Gastrocnemius medialis (tissue), 4 donors: ENCODE data around the gene MRPL20. TPM values are rescaled to one million over a fixed set of nuclear protein-coding genes. Genes with fewer than 3 reads are reported as not detected.
A peak's percentile ranks its signal among the peaks of the same experiment; 100 is the strongest.

Experiments
- ATAC-seq, 2 donors: fragments of 150-250 bp; one replicate each; pipeline ENCODE4 v1.9.1; 2016
- DNase-seq, 2 donors: peaks; one replicate each; pipeline ENCODE4 v3.0.0-alpha.2; 2019
- H3K27ac ChIP-seq, 4 donors: fragments of 200-600 bp; sonication (generic); 1 replicate in 1 of 4; 2 replicates in 3 of 4; pipeline ENCODE4 v1.5.1; 2016 to 2018; ENCODE audit warnings: mild to moderate bottlenecking in 2 of 4, moderate library complexity in 1 of 4
- H3K27me3 ChIP-seq, 3 donors: fragments of 200-600 bp; sonication (generic) in 2 of 3; 1 replicate in 1 of 3; 2 replicates in 2 of 3; pipeline versions ENCODE4 v1.5.1 to v1.6.0; 2016 to 2019; ENCODE audit warnings: mild to moderate bottlenecking in 1 of 3, moderate library complexity in 1 of 3
- H3K36me3 ChIP-seq, 2 donors: fragments of 200-600 bp; sonication (generic) in 1 of 2; one replicate each; pipeline ENCODE4 v1.5.1; 2017 to 2018
- H3K4me1 ChIP-seq, 2 donors: fragments of 200-600 bp; sonication (generic) in 1 of 2; one replicate each; pipeline ENCODE4 v1.5.1; 2016 to 2017; ENCODE audit warnings: mild to moderate bottlenecking in 2 of 2
- H3K4me3 ChIP-seq, 4 donors: fragments of 200-600 bp; sonication (generic) in 3 of 4; 1 replicate in 1 of 4; 2 replicates in 3 of 4; pipeline ENCODE4 v1.5.1; 2016 to 2019; ENCODE audit warnings: mild to moderate bottlenecking in 2 of 4
- H3K9me3 ChIP-seq, 3 donors: fragments of 200-600 bp; sonication (generic) in 2 of 3; 1 replicate in 1 of 3; 2 replicates in 2 of 3; pipeline ENCODE4 v1.5.1; 2016 to 2019
- POLR2A ChIP-seq, 2 donors: fragments of 450-650 bp; IDR thresholded peaks; one replicate each; pipeline ENCODE4 v1.6.1; 2017; ENCODE audit warnings: antibody characterized with exemption in 2 of 2, mild to moderate bottlenecking in 2 of 2, moderate library complexity in 2 of 2
- in situ Hi-C, 4 donors: fragments of 200-750 bp; cut with MboI; loops; one replicate each; pipeline versions ENCODE4 v1.15.0 to v1.8.0; 2017; ENCODE audit warnings: low sequenced_read_pairs in 4 of 4
- intact Hi-C: fragments of 100-400 bp; cut with DNase I; formaldehyde crosslinking; loops from one replicate; pipeline ENCODE4 v1.15.1; 2023; ENCODE audit warnings: low total_unique reads
- total RNA-seq, 4 donors: library from RNA; depleted of rRNA; stranded (reverse); fragments of >200 nt; gene quantifications; one replicate each; pipeline versions ENCODE4 v1.1.0 to v1.2.3, GENCODE V29; 2016
- TF ChIP-seq, protein P1 (sequence below), 5 experiments: fragments of 450-650 bp in 3 of 5; fragments of 200-600 bp in 2 of 5; sonication (generic) in 2 of 5; IDR thresholded peaks in 4 of 5; conservative IDR thresholded peaks in 1 of 5; 1 replicate in 4 of 5; 2 replicates in 1 of 5; pipeline ENCODE4 v1.5.1; 2016 to 2019; ENCODE audit warnings: antibody characterized with exemption in 5 of 5, mild to moderate bottlenecking in 3 of 5, moderate library complexity in 3 of 5

The MRPL20 gene
- total RNA-seq, 4 donors from 2014 or later: 167 to 260 (median 203) TPM

DNA sequence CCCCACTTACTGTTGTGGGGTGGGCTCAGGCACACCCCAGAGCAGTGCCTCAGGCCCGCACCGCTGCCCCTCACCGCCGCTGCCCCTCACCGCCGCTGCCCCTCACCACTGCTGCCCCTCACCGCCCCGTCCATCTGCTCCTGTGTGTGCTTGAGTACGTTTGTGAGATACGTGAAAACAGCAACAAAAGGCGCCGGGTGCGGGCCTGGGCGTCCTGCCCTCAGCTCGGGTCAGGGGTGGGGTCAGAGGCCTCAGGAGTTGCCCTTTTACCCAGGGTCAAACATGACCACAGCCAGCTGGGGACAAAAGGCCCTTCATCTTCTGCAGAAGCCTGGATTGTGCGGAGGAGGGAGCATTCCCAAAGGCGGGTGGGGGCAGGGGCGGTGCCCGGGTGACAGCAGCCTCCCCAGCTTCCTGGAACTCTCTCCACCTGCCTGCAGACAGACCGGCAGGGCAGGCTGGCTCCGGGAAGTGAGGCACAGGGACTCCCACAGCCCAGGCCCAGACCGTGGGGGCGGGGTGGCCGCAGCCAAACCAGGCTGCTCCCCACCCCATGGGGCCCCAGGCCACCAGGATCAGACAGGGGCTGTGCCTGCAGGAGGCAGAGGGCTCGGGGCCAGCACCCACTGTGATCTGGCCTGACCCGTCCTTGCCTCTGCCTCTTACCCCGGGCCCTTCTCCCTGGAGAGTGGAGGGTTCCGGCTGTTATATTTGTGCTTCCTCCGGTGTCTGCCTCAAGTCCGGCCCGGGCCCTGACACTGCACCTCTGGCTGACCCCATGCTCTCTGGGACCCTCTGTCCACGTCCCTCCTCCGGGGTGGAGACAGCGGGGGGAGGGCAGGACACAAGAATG, 26.1 kb upstream of the MRPL20 start:
- intact Hi-C loops (no loop called here), in situ Hi-C loops (no loop called here)
- Histone ChIP-seq H3K9me3 (no peaks in the 10 kb centered on the region), H3K27me3 (peaks cover 4 to 25% (median 12%) of the 10 kb centered on the region in 3 donors), H3K4me1 (peaks cover 32 to 64% of the 10 kb centered on the region in 2 donors), H3K4me3 (peak overlapping the region in 3 of 4 donors; percentile 11 to 28 (median 21)), H3K27ac (peak overlapping the region; percentile 76 to 81 (median 78)), H3K36me3 (no peaks in the 10 kb centered on the region)
- DNase-seq (no peak), ATAC-seq (no peak)
- TF ChIP-seq, protein P1, sequence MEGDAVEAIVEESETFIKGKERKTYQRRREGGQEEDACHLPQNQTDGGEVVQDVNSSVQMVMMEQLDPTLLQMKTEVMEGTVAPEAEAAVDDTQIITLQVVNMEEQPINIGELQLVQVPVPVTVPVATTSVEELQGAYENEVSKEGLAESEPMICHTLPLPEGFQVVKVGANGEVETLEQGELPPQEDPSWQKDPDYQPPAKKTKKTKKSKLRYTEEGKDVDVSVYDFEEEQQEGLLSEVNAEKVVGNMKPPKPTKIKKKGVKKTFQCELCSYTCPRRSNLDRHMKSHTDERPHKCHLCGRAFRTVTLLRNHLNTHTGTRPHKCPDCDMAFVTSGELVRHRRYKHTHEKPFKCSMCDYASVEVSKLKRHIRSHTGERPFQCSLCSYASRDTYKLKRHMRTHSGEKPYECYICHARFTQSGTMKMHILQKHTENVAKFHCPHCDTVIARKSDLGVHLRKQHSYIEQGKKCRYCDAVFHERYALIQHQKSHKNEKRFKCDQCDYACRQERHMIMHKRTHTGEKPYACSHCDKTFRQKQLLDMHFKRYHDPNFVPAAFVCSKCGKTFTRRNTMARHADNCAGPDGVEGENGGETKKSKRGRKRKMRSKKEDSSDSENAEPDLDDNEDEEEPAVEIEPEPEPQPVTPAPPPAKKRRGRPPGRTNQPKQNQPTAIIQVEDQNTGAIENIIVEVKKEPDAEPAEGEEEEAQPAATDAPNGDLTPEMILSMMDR (IDR thresholded peaks at IDR 0.05 in 4 of 5, conservative IDR thresholded peaks at IDR 0.05 in 1 of 5): no peak
- no peak for TF ChIP-seq POLR2A (IDR thresholded peaks at IDR 0.05)

DNA sequence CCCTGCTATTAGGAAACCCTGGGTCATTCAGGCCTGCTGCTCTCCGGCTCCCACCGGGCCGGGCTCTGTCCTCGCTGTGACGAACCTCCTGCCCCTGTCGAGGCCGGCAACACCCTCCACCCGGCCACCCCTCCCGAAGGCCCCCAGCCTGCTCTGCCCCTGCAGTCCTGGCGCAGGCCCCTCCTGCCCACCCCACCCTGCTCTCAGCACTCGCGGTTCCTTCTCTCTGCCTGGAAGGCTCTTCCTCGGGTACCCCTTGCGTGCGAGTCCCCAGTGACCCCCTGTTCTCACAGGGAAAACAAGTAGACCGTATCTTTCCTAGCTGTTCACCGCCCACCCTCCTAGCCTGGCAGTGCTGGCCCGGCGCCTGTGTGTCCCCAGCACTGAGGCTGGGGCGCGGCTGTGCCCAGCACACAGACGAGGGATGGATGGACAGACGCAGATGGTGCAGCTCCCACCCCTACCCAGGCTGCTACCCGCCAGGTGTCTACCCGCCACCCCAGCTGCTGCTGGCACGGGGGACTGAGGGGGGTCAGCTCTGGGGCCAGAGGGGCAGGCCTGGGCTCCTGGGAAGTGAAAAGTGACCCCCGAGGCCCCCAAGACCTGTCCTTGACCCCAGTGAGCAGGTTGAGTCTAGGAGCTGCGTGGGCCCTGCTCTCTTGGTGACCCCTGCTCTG, 25.3 kb upstream of the MRPL20 start:
- no peaks in the 10 kb centered on the region for H3K9me3 ChIP-seq
- H3K27me3 ChIP-seq: peaks cover 6 to 19% (median 12%) of the 10 kb centered on the region in 3 donors
- no peak for DNase-seq
- no peak for ATAC-seq
- in situ Hi-C loops: no loop called here
- peak overlapping the region; percentile 76 to 81 (median 78) for H3K27ac ChIP-seq
- peaks cover 32 to 64% of the 10 kb centered on the region in 2 donors for H3K4me1 ChIP-seq
- H3K36me3 ChIP-seq: no peaks in the 10 kb centered on the region
- no peak for TF ChIP-seq POLR2A (IDR thresholded peaks at IDR 0.05)
- TF ChIP-seq, protein P1 (IDR thresholded peaks at IDR 0.05 in 4 of 5, conservative IDR thresholded peaks at IDR 0.05 in 1 of 5): no peak
- no peak overlapping the region for H3K4me3 ChIP-seq
- intact Hi-C loops: no loop called here

DNA sequence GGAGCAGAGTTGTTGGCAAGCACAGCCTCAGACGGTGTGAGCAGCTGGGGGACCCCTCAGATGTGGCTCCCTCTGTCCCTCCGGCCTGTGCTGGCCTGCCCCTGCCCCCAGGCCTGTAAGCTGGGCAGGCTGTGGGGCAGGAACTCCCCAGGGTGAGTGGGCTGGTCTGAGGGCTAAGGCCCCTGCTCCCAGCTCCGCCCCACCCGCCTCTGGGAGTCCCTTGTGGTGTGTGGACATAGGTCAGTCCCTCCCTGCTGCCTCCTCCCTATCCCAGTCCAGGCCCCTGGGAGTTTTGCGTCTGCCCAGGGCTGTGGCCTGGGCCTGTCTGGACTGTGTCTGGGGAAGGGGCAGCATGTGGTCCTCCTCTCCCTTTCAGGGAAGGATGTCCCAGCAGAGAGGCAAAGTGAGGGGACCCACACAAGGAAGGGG, 24.8 kb upstream of the MRPL20 start:
- no peaks in the 10 kb centered on the region for H3K9me3 ChIP-seq
- intact Hi-C loops: no loop called here
- no peak overlapping the region for H3K4me3 ChIP-seq
- peak in 1 of 2 donors; percentile 64 for DNase-seq
- TF ChIP-seq, protein P1 (IDR thresholded peaks at IDR 0.05 in 4 of 5, conservative IDR thresholded peaks at IDR 0.05 in 1 of 5): no peak
- no peak for TF ChIP-seq POLR2A (IDR thresholded peaks at IDR 0.05)
- ATAC-seq: peak in 1 of 2 donors; percentile 25
- in situ Hi-C loops: no loop called here
- H3K36me3 ChIP-seq: no peaks in the 10 kb centered on the region
- H3K27ac ChIP-seq: peak overlapping the region; percentile 76 to 81 (median 78)
- peaks cover 32 to 61% of the 10 kb centered on the region in 2 donors for H3K4me1 ChIP-seq
- H3K27me3 ChIP-seq: peaks cover 6 to 14% (median 9%) of the 10 kb centered on the region in 3 donors

DNA sequence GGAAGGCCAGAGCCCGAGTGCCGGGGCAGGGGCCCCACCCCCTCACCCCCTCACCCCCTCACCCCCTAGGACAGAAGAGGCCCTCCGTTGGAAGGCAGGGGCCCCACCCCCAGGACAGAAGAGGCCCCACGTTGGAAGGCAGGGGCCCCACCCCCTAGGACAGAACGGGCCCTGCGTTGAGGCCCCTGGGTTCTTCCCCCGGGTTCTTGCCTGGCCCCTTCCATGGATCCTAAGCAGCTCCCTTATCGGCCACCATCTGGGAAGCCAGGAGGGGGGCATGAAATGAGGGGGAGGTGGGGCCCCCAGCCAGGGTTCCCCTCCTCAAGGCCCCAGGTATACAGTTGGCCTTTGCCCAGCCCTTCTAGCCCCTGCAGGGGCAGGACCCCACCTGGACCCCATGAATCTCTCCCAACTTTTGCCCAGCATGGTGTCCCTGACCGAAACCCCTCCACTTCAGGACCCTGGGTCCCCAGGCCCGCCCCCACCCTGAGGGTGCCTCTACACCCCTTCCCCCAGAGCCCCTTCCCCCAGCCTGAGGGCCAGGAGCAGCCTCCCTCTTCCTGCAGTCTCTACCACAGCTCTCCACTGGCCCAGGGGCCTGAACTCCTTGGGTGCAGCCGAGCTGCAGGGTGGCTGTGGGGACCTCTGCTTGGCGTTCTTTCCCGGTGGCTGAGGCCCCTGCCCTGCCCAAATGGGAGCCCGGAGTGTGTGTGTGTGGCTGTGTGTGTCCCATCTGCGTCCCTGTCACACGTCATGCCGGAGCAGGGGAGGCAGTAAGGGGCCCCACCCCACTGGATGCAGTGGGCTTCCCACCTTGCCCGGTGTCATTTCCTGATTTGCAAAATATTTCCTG, 24.1 kb upstream of the MRPL20 start:
- peak overlapping the region; percentile 76 to 81 (median 78) for H3K27ac ChIP-seq
- in situ Hi-C loops: no loop called here
- H3K36me3 ChIP-seq: no peaks in the 10 kb centered on the region
- intact Hi-C loops: no loop called here
- TF ChIP-seq, protein P1 (IDR thresholded peaks at IDR 0.05 in 4 of 5, conservative IDR thresholded peaks at IDR 0.05 in 1 of 5): no peak
- TF ChIP-seq POLR2A (IDR thresholded peaks at IDR 0.05): no peak
- ATAC-seq (no peak), DNase-seq (no peak)
- H3K27me3 ChIP-seq: peaks cover 5 to 9% (median 7%) of the 10 kb centered on the region in 3 donors
- H3K4me1 ChIP-seq: peaks cover 32 to 54% of the 10 kb centered on the region in 2 donors
- H3K4me3 ChIP-seq: peak overlapping the region in 2 of 4 donors; percentile 17 to 35
- no peaks in the 10 kb centered on the region for H3K9me3 ChIP-seq
